ELF-1 (cell line): ENCODE data around the gene CPPED1.

ENCODE experiments used
- DNase-seq: peaks from one replicate; pipeline ENCODE4 v3.0.0-alpha.2; 2016; ENCODE audit warnings: low read depth, low spot score

The CPPED1 gene

GRCh38 chr16:12737563-12737962 lies 66.1 kb downstream of the CPPED1 start:
- no peak for DNase-seq

DNA sequence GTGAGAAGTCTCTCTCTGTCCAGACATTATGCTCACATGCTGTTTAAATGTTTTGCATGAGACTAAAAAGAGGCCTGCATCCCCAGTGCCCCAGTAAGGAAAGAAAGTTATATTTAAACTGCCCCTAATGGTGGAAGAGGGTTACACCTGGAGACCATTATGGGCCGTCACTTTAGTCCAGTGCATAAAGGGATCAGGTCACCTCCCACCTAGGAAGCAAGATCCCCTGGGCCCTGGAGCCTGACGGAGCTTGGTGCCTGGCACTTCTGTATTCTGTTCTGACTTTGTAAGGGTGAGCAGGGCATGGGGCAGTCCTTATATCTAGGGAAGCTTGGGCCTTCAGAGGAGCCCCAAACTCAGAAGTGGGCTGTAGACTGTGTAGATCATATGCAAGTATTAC lies 67.9 kb downstream of the CPPED1 start:
- DNase-seq, result no peak

GRCh38 chr16:12732600-12732999 lies 71.1 kb downstream of the CPPED1 start:
- DNase-seq, result no peak

GRCh38 chr16:12729448-12729847 lies 74.2 kb downstream of the CPPED1 start:
- DNase-seq, result no peak

- DNase-seq, result no peak
Observed at GRCh38 chr16:12728469-12728868, 75.2 kb downstream of the CPPED1 start.

- no peak for DNase-seq
Observed at GRCh38 chr16:12724226-12724625, 79.5 kb downstream of the CPPED1 start.

- no peak for DNase-seq
Observed at GRCh38 chr16:12723681-12724080, 80.0 kb downstream of the CPPED1 start.

DNA sequence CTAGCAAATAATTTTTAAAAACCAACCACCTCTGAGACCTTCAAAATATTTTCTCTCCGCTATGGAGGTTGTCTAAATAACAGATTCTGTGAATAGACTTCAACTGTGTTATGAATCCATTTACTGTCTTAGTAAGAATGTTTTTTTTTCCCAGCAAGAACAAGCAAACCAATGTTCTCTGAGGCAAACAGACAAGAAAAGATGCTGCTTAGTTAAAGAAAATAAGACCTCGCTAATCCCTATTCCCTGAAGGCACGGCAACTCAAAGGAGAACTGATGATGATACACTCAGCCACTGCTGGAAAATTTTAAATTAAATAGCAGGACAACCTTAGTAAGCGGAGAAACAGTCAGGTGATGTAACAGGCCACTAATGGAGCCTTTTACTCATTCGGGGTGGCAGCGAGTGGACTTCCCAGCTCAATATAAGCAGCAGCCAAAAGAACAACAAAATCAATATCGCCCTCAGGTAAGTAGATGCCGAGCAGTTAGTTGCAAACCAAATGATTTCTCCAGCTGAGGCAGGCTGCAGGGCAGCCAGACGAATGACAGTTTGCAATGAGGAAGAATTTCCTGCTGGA lies 81.8 kb downstream of the CPPED1 start:
- DNase-seq, result no peak

- no peak for DNase-seq
Observed at GRCh38 chr16:12719972-12720371, 83.7 kb downstream of the CPPED1 start.

- DNase-seq, result no peak
Observed at GRCh38 chr16:12716658-12717057, 87.0 kb downstream of the CPPED1 start.

- DNase-seq, result no peak
Observed at GRCh38 chr16:12709807-12710206, 93.9 kb downstream of the CPPED1 start.

DNA sequence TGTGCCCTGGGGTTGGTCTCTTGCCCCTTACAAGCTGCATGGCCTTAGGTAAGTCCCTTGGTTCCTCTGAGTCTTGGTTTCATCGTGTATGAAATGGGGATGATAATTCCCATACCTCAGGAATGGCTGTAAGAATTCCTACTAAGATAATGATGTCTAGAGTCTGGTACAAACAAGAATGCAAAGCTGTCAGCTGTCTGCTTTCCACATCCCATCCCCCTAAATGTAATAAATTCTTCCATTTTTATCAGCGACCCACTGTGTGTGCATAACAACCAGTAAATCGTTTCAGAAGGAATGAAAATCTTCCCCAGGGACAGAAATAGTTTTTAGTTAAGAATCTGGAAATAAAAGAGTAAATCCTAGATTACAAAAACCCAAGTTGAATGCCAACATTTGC lies 95.4 kb downstream of the CPPED1 start:
- no peak for DNase-seq

DNA sequence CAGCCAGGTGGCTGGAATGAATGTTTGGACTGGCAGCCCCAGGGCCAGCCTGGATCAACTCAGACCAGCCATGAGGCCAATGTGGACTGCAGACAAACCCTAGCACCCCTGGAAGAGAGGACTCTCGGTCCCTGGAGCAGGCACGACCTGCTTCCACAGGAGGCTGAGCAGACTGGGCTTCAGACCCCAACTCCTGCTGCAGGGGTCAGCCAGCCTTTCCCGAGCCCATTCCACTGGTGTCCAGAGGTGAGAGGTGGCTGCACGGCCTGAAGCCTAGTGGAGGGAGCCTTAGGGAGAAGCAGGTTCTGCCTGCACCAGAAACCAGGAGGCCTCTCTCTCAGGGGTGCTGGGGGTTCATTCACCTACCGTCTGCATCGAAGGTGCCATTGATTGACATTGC lies 97.1 kb downstream of the CPPED1 start:
- DNase-seq, result no peak

DNA sequence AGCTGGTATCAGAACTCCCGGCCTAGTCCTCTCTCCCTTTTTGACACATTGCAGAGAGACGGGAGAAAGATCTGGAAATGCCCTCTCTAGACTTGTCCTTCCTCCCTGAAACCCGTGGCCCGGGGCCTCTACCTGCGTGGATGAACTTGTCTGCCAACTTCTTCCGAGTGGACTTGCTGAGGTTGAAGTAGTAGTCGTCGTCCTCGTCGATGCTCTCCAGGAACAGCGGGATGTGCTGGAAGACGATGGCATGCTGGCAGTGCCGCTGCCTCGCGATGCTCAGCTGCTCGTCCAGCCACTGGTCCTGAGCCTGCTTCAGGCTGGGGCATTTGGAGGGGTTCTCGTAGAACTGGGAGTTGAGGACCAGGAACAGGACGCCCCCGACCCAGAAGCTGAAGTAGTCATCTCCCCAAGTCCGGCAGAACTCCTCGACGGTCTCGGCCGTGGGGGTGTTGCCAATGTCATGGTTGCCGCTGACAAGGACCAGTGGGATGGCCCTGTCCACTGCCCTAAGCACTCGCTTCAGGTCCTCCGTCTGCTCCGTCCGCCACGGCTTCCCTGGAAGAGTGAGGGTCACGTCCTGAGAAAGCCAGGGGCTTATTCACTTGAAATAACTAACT lies 99.1 kb downstream of the CPPED1 start:
- no peak for DNase-seq

DNA sequence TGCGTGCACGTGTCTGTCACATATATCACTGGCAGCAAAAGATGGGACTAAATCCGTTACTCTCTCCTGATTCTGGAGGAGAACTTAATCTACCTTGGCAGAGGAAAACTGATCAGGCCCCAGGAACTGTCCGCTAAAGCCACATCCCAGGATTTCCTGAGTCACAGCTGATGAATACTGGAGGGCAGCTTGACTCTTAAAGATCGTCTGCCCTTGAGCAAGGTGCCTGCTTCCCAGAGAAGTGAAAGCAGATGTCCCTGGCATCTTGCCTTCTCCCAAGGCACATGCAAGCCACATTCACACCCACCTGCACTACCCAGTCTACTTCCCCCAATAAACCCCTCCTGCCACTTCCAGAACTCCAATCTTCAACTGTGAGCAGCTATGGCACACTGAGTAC lies 99.8 kb downstream of the CPPED1 start:
- DNase-seq, result no peak

- no peak for DNase-seq
Observed at GRCh38 chr16:12700161-12700560, 103.5 kb downstream of the CPPED1 start.

DNA sequence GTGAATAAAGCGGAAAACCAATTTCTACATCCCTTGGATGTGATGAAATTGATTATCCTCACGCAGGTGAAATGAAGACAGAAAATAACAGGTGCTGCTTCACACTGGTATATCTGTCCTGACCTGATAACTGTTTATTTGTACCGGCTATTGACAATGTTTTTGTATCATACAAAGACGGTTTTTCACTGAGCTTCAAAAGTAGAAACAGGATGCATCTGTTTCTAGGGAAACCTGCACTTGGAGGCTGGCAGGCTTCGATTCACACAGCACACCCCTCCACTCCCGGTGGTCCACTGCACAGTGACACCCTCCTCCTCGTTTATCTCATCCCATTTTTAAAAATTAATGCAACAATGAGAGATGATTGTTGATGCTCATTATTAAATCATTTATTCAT lies 104.5 kb downstream of the CPPED1 start:
- no peak for DNase-seq

DNA sequence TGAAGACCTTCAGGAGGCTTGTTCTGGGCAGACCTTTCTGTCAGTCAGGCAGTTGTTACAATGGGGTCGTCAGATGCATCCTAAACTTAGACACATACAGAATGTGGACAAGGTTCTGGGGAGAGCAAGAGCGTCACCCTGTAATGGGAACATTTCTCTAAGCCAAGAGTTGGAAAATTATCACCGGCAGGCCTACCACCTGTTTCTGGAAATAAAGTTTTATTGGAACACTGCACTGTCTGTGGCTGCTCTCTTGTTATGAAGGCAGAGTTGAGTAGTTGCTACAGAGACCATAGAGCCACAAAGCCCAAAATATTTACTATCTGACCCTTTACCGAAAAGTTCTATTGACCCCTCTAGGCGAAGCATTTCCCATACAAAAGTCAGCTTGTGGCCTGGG lies 106.2 kb downstream of the CPPED1 start:
- no peak for DNase-seq

- no peak for DNase-seq
Observed at GRCh38 chr16:12695454-12695853, 108.2 kb downstream of the CPPED1 start.

- no peak for DNase-seq
Observed at GRCh38 chr16:12690024-12690423, 113.7 kb downstream of the CPPED1 start.

DNA sequence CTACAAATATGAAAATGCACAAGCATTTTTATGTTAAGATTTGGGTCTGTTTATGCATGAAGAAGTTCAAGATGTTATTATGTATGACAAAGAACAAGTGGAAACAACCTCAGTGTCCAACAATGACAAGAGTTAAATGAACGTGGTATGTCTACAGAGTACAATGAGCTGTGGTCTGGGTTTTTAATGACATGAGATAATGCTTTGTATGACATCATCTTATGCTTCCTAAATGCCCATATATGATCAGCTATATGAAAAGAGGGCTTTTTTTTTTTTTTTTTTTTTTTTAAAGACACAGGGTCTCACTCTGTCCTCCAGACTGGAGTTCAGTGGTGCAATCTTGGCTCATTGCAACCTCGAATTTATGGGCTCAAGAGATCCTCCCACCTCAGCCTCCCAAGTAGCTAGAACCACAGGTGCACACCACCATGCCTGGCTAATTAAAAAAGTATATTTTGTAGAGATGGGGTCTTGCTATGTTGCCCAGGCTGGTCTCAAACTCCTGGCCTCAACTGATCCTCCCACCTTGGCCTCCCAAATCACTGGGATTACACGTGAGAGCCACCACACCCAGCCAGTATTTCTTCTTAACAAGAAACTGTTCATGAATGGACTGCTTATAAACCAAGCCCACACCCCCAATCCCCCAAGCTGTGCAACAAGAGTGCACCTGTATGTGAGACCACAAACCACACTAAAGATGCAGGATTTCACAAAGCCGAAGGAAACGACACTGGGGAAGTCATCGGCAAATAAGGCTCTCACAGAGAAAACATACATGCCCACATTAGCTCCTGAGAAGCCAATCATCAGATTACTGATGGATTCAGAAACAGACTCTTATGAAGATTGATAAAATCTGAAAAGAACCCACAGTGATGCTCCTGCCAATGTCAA lies 114.5 kb downstream of the CPPED1 start:
- DNase-seq, result no peak

DNA sequence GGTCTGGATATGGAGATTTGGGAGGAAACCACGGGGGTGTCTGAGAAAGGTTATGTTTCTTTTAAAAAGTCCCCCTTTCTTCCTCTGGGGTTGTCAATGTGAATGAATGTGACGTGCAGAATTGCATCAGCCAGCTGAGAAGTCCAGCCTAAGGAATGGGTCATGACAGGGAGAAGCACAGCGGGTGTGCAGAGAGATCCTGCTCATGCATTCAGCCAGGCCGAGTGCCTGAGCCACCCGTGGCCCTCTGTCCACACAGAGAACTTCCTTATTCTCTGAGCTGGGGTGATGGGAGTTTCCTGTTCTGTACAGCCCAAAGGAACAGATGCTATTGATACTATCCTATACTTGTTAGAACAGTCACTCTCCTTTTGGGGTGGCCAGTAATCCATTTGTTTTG lies 117.9 kb downstream of the CPPED1 start:
- no peak for DNase-seq
